ENCODE results near the gene GPC6.

GPC6 gene

GRCh38 chr13:93561576-93562225, 335.1 kb downstream of the GPC6 start:
- Histone ChIP-seq H3F3A (ENCODE audit: insufficient read depth) (no peaks in the 10 kb centered on the region), H3K4me2 (ENCODE audit: low read depth, low read length, poor library complexity, severe bottlenecking) (no peak overlapping the region), H2AFZ (ENCODE audit: low read depth, low read length, severe bottlenecking) (no peak overlapping the region), H3K9me2 (replicated peaks; ENCODE audit: insufficient read depth, low read length) (no peaks in the 10 kb centered on the region), H3K27me3 (ENCODE audit: low read length) (no peaks in the 10 kb centered on the region), H3K9ac (ENCODE audit: low read length) (no peak overlapping the region), H3K9me3 (ENCODE audit: insufficient read depth, low read length) (no peaks in the 10 kb centered on the region), H4K20me1 (ENCODE audit: low read depth, low read length) (no peaks in the 10 kb centered on the region), H3K36me3 (ENCODE audit: low read length) (no peaks in the 10 kb centered on the region), H3K4me3 (ENCODE audit: insufficient read depth, low read length, poor library complexity, severe bottlenecking) (no peak overlapping the region), H3K79me2 (ENCODE audit: insufficient read depth, low read length) (no peaks in the 10 kb centered on the region), H3K27ac (ENCODE audit: low read depth, low read length) (no peak overlapping the region)
- TF ChIP-seq CTCF (IDR thresholded peaks at IDR 0.05; ENCODE audit: insufficient read depth, low read length, poor library complexity, severe bottlenecking) = no peak
- no peak for TF ChIP-seq EZH2phosphoT487 (conservative IDR thresholded peaks at IDR 0.05; ENCODE audit: low read length)

- H4K20me1 ChIP-seq (ENCODE audit: low read depth, low read length) = no peaks in the 10 kb centered on the region
- no peak overlapping the region for H3K4me3 ChIP-seq (ENCODE audit: insufficient read depth, low read length, poor library complexity, severe bottlenecking)
- H3K27me3 ChIP-seq (ENCODE audit: low read length) = no peaks in the 10 kb centered on the region
- H3K27ac ChIP-seq (ENCODE audit: low read depth, low read length) = no peak overlapping the region
- H3K79me2 ChIP-seq (ENCODE audit: insufficient read depth, low read length) = no peaks in the 10 kb centered on the region
- no peak overlapping the region for H2AFZ ChIP-seq (ENCODE audit: low read depth, low read length, severe bottlenecking)
- no peaks in the 10 kb centered on the region for H3K9me3 ChIP-seq (ENCODE audit: insufficient read depth, low read length)
- H3K9me2 ChIP-seq (replicated peaks; ENCODE audit: insufficient read depth, low read length) = no peaks in the 10 kb centered on the region
- no peak overlapping the region for H3K9ac ChIP-seq (ENCODE audit: low read length)
- TF ChIP-seq EZH2phosphoT487 (conservative IDR thresholded peaks at IDR 0.05; ENCODE audit: low read length) (no peak), CTCF (IDR thresholded peaks at IDR 0.05; ENCODE audit: insufficient read depth, low read length, poor library complexity, severe bottlenecking) (no peak)
- no peak overlapping the region for H3K4me2 ChIP-seq (ENCODE audit: low read depth, low read length, poor library complexity, severe bottlenecking)
- H3K36me3 ChIP-seq (ENCODE audit: low read length) = no peaks in the 10 kb centered on the region
- no peaks in the 10 kb centered on the region for H3F3A ChIP-seq (ENCODE audit: insufficient read depth)
Measured at GRCh38 chr13:93562676-93563075, 336.1 kb downstream of the GPC6 start.

- H4K20me1 ChIP-seq (ENCODE audit: low read depth, low read length) = no peaks in the 10 kb centered on the region
- H3K9me3 ChIP-seq (ENCODE audit: insufficient read depth, low read length) = no peaks in the 10 kb centered on the region
- H3K4me2 ChIP-seq (ENCODE audit: low read depth, low read length, poor library complexity, severe bottlenecking) = no peak overlapping the region
- no peaks in the 10 kb centered on the region for H3K27me3 ChIP-seq (ENCODE audit: low read length)
- H3K4me3 ChIP-seq (ENCODE audit: insufficient read depth, low read length, poor library complexity, severe bottlenecking) = no peak overlapping the region
- H3K79me2 ChIP-seq (ENCODE audit: insufficient read depth, low read length) = no peaks in the 10 kb centered on the region
- no peaks in the 10 kb centered on the region for H3F3A ChIP-seq (ENCODE audit: insufficient read depth)
- no peaks in the 10 kb centered on the region for H3K36me3 ChIP-seq (ENCODE audit: low read length)
- H3K9ac ChIP-seq (ENCODE audit: low read length) = no peak overlapping the region
- no peak for TF ChIP-seq EZH2phosphoT487 (conservative IDR thresholded peaks at IDR 0.05; ENCODE audit: low read length)
- no peak for TF ChIP-seq CTCF (IDR thresholded peaks at IDR 0.05; ENCODE audit: insufficient read depth, low read length, poor library complexity, severe bottlenecking)
- H3K9me2 ChIP-seq (replicated peaks; ENCODE audit: insufficient read depth, low read length) = no peaks in the 10 kb centered on the region
- H2AFZ ChIP-seq (ENCODE audit: low read depth, low read length, severe bottlenecking) = no peak overlapping the region
- H3K27ac ChIP-seq (ENCODE audit: low read depth, low read length) = no peak overlapping the region
Measured at GRCh38 chr13:93577105-93577504, 350.5 kb downstream of the GPC6 start.
